ENCODE results near the gene STUM. TPM values are rescaled to one million over a fixed set of nuclear protein-coding genes. Genes with fewer than 3 reads are reported as not detected.

Gene STUM
- total and polyA plus RNA-seq, 10 of the 15 experiments (the other 5 are each of a cell fraction or from before 2014, with no cell fraction given), result under 0.01 to 0.15 (median 0.09) TPM; not detected in 5

DNA sequence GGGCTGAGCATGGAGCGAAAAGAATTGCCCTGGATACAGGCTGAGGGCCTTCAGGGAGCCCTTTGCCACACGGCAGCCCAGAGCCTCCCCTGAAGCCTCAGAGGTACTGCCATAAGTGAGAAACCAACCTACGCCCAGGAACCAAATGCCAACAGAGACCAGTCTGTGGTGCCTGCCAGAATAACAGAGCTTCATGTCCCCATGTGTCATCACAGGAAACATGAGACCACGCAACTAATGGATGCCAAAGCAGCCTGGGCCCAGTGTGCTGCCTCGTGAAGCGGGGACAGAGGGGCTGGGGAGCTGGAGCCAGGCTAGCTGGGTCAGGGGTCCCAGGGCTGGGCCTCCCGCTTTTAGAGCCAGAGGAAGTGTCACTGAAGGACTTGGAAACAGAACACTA lies 18.7 kb upstream of the STUM start (continued):
- no peak for TF ChIP-seq E2F8 (IDR thresholded peaks at IDR 0.05; ENCODE audit: low read depth, partially characterized antibody)
- no peak for TF ChIP-seq BACH1 (IDR thresholded peaks at IDR 0.05; ENCODE audit: borderline replicate concordance)
- no peak for TF ChIP-seq NFIC (IDR thresholded peaks at IDR 0.05; ENCODE audit: low read depth, low read length)
- no peak for TF ChIP-seq IKZF2 (IDR thresholded peaks at IDR 0.05)
- no peak for TF ChIP-seq CEBPB (IDR thresholded peaks at IDR 0.05; ENCODE audit: borderline replicate concordance in 1 of 2, low read depth in 2 of 2, low read length in 2 of 2)
- no peak for TF ChIP-seq SPI1 (IDR thresholded peaks at IDR 0.05; ENCODE audit: borderline replicate concordance, insufficient read depth, low read depth, low read length)
- TF ChIP-seq HDAC2 (IDR thresholded peaks at IDR 0.05), result no peak
- TF ChIP-seq YY1 (IDR thresholded peaks at IDR 0.05; ENCODE audit: low read depth, low read length), result no peak
- no peak for TF ChIP-seq NR2F1 (conservative IDR thresholded peaks at IDR 0.05)

GRCh38 chr1:226530591-226530990 lies 18.0 kb upstream of the STUM start:
- ChIA-PET POLR2A (no interaction called here), CTCF (no interaction called here), RAD21 (ENCODE audit: unreplicated experiment) (no interaction called here), SMC1A (ENCODE audit: uncharacterized antibody, unreplicated experiment) (no interaction called here)
- Histone ChIP-seq H3K4me1 (ENCODE audit: control insufficient read depth, insufficient read depth, low read length) (no peaks in the 10 kb centered on the region), H3K27ac (ENCODE audit: control insufficient read depth, insufficient read depth) (no peak overlapping the region), H3K79me2 (ENCODE audit: control insufficient read depth, insufficient read depth, low read length) (no peaks in the 10 kb centered on the region), H3K9ac (ENCODE audit: control insufficient read depth, insufficient read depth, low read length) (no peak overlapping the region), H3K9me3 (replicated peaks; ENCODE audit: control insufficient read depth, insufficient read depth, low read length) (no peaks in the 10 kb centered on the region), H3K4me2 (ENCODE audit: control insufficient read depth, insufficient read depth) (no peak overlapping the region), H3K4me3 (no peak overlapping the region), H2AFZ (ENCODE audit: control insufficient read depth, low read depth, low read length) (no peak overlapping the region), H4K20me1 (ENCODE audit: control insufficient read depth, insufficient read depth) (no peaks in the 10 kb centered on the region), H3K36me3 (ENCODE audit: control insufficient read depth in 2 of 2, insufficient read depth in 2 of 2, low read length in 1 of 2) (no peaks in the 10 kb centered on the region), H3K27me3 (replicated peaks in 1 of 2; ENCODE audit: control insufficient read depth in 2 of 2, insufficient read depth in 2 of 2, low read length in 1 of 2) (peaks cover 2 to 3% of the 10 kb centered on the region in 2 experiments; a peak in 3 of 4 replicates)
- BruUV-seq (replicated peaks), result no TSS peak
- FAIRE-seq, result no peak
- no peak for DNase-seq (ENCODE audit: low read depth, low spot score)
- in situ Hi-C loops (cut with MboI) (no loop called here), intact Hi-C loops (cut with micrococcal nuclease; ENCODE audit: unreplicated experiment) (no loop called here)
- TF ChIP-seq ESRRA (IDR thresholded peaks at IDR 0.05; ENCODE audit: low read length) (no peak), BRCA1 (IDR thresholded peaks at IDR 0.05; ENCODE audit: low read depth, low read length) (no peak), FOS (IDR thresholded peaks at IDR 0.05; ENCODE audit: borderline replicate concordance, extremely low read depth, insufficient read length) (no peak), GATAD2B (conservative IDR thresholded peaks at IDR 0.05; ENCODE audit: low read depth) (no peak), MEF2A (IDR thresholded peaks at IDR 0.05; ENCODE audit: insufficient read depth, low read depth, low read length) (no peak)
- WGBS (ENCODE audit: insufficient coverage, insufficient replicate concordance, low lambda C conversion rate, missing lambda C conversion rate), result 43% methylated on average over 6 of the region's 6 CpGs
- no peak for ATAC-seq
